Measurements from ENCODE around the gene MRPS18B. TPM values are rescaled to one million over a fixed set of nuclear protein-coding genes. Genes with fewer than 3 reads are reported as not detected.
A peak's percentile ranks its signal among the peaks of the same experiment; 100 is the strongest.

The MRPS18B gene
- total and polyA plus RNA-seq, 2 of the 13 experiments (the other 11 are each of a cell fraction or from before 2014, with no cell fraction given), result 125 to 131 TPM

DNA sequence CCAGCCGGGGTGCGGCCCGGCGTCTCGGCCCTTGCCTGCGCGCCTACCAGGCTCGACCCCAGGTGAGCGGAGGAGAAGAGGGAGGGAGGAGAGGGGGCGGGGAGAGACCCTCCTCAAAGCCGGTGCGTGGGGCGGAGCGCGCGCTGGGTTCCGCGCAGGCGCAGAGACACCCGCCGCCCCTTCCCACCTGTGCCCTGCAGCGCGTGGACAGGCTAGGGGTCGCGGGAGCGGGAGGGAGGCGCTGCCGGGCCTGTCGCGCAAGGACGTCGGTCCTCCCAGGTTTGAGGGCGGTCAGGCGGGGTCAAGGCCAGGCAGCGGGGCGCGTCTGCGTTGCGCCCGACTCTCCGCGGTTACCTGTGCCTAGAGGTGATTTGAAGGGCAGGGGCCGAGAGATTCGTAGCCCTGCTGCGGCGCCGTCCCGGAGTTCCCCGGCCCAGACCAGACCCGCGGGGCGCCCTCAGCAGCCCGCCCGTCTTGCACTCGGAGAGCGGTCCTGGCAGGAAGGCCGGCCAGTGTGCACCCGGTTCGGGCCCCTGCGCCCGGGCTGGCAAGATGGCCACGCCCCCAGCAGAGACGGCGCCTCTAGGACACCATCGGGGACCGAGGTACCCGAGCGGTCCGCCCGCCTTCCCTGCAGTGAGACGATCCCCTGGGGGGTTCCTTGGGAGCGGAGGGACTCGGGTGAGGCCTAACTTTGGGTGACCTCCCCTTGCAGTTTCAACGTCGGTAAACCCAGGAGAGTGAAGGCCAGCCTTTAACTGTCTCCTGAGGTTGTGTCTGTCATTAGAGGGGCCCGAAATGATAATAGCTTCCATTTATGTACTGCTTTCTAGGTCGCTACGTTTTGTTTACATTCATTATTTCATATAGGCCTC, 29.8 kb downstream of the MRPS18B start (continued):
- TF ChIP-seq SNAI1 (CRISPR knock-in tag; IDR thresholded peaks at IDR 0.05; ENCODE audit: borderline replicate concordance) (peak; percentile 83; the same call in 1 of the 2 replicates), KDM4B (CRISPR knock-in tag; IDR thresholded peaks at IDR 0.05) (0 out of 2 replicates have a peak, but pooled peaks have one; percentile 51), ZNF577 (CRISPR knock-in tag; IDR thresholded peaks at IDR 0.05; ENCODE audit: borderline replicate concordance, low read depth) (no peak), ESRRA (CRISPR knock-in tag; IDR thresholded peaks at IDR 0.05; ENCODE audit: low read depth) (peak; percentile 100), HDAC1 (CRISPR knock-in tag; IDR thresholded peaks at IDR 0.05) (peak; percentile 99), ZNF773 (CRISPR knock-in tag; IDR thresholded peaks at IDR 0.05; ENCODE audit: borderline replicate concordance) (0 out of 2 replicates have a peak, but pooled peaks have one; percentile 74), SSRP1 (CRISPR knock-in tag; IDR thresholded peaks at IDR 0.05) (no peak), MAFK (conservative IDR thresholded peaks at IDR 0.05 in 1 of 2, IDR thresholded peaks at IDR 0.05 in 1 of 2; ENCODE audit: low read length in 2 of 2) (no peak), SIX4 (CRISPR knock-in tag; IDR thresholded peaks at IDR 0.05) (no peak; the same call in 1 of the 2 replicates), SOX13 (IDR thresholded peaks at IDR 0.05) (no peak; the same call in 1 of the 2 replicates), SOX13 (CRISPR knock-in tag; conservative IDR thresholded peaks at IDR 0.05 in 1 of 2, IDR thresholded peaks at IDR 0.05 in 1 of 2) (peak in 1 of 2 experiments; percentile 64; a peak in 1 of 4 replicates), MTF1 (CRISPR knock-in tag; IDR thresholded peaks at IDR 0.05) (peak; percentile 96), ZNF761 (CRISPR knock-in tag; conservative IDR thresholded peaks at IDR 0.05) (peak; percentile 84), ZNF510 (CRISPR knock-in tag; IDR thresholded peaks at IDR 0.05; ENCODE audit: low read depth) (peak; percentile 96), ZNF564 (CRISPR knock-in tag; IDR thresholded peaks at IDR 0.05) (peak; percentile 81; the same call in 1 of the 2 replicates), GATA4 (IDR thresholded peaks at IDR 0.05; ENCODE audit: borderline replicate concordance, low read depth) (0 out of 2 replicates have a peak, but pooled peaks have one; percentile 35), EEA1 (CRISPR knock-in tag; IDR thresholded peaks at IDR 0.05; ENCODE audit: borderline replicate concordance) (peak; percentile 91), IRF2 (CRISPR knock-in tag; IDR thresholded peaks at IDR 0.05) (peak; percentile 93)
- TF ChIP-seq, protein P1, sequence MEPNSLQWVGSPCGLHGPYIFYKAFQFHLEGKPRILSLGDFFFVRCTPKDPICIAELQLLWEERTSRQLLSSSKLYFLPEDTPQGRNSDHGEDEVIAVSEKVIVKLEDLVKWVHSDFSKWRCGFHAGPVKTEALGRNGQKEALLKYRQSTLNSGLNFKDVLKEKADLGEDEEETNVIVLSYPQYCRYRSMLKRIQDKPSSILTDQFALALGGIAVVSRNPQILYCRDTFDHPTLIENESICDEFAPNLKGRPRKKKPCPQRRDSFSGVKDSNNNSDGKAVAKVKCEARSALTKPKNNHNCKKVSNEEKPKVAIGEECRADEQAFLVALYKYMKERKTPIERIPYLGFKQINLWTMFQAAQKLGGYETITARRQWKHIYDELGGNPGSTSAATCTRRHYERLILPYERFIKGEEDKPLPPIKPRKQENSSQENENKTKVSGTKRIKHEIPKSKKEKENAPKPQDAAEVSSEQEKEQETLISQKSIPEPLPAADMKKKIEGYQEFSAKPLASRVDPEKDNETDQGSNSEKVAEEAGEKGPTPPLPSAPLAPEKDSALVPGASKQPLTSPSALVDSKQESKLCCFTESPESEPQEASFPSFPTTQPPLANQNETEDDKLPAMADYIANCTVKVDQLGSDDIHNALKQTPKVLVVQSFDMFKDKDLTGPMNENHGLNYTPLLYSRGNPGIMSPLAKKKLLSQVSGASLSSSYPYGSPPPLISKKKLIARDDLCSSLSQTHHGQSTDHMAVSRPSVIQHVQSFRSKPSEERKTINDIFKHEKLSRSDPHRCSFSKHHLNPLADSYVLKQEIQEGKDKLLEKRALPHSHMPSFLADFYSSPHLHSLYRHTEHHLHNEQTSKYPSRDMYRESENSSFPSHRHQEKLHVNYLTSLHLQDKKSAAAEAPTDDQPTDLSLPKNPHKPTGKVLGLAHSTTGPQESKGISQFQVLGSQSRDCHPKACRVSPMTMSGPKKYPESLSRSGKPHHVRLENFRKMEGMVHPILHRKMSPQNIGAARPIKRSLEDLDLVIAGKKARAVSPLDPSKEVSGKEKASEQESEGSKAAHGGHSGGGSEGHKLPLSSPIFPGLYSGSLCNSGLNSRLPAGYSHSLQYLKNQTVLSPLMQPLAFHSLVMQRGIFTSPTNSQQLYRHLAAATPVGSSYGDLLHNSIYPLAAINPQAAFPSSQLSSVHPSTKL (CRISPR knock-in tag; IDR thresholded peaks at IDR 0.05), result peak; percentile 85
- TF ChIP-seq, protein P2, sequence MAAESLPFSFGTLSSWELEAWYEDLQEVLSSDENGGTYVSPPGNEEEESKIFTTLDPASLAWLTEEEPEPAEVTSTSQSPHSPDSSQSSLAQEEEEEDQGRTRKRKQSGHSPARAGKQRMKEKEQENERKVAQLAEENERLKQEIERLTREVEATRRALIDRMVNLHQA (CRISPR knock-in tag; IDR thresholded peaks at IDR 0.05), result no peak
- TF ChIP-seq, protein P3, sequence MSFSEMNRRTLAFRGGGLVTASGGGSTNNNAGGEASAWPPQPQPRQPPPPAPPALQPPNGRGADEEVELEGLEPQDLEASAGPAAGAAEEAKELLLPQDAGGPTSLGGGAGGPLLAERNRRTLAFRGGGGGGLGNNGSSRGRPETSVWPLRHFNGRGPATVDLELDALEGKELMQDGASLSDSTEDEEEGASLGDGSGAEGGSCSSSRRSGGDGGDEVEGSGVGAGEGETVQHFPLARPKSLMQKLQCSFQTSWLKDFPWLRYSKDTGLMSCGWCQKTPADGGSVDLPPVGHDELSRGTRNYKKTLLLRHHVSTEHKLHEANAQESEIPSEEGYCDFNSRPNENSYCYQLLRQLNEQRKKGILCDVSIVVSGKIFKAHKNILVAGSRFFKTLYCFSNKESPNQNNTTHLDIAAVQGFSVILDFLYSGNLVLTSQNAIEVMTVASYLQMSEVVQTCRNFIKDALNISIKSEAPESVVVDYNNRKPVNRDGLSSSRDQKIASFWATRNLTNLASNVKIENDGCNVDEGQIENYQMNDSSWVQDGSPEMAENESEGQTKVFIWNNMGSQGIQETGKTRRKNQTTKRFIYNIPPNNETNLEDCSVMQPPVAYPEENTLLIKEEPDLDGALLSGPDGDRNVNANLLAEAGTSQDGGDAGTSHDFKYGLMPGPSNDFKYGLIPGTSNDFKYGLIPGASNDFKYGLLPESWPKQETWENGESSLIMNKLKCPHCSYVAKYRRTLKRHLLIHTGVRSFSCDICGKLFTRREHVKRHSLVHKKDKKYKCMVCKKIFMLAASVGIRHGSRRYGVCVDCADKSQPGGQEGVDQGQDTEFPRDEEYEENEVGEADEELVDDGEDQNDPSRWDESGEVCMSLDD (CRISPR knock-in tag; IDR thresholded peaks at IDR 0.05; ENCODE audit: borderline replicate concordance), result peak; percentile 89

All from HepG2 (cell line).